Dermis blood vessel endothelial cell (primary cell): ENCODE data around the gene AFG3L2. TPM values are rescaled to one million over a fixed set of nuclear protein-coding genes. Genes with fewer than 3 reads are reported as not detected.
"Not testable (repeated sequence)": the region's sequence is repeated elsewhere in the genome, so short reads cannot be mapped to it uniquely, and the experiment has no call there.

ENCODE experiments used
- DNase-seq: peaks from one replicate; pipeline ENCODE4 v3.0.0; 2010
- total RNA-seq: library from RNA; depleted of rRNA; stranded (reverse); fragments of >200 nt; gene quantifications from 2 replicates; pipeline ENCODE4 v1.2.3, GENCODE V29; 2014

The AFG3L2 gene
- 49.4 and 54.7 TPM in 2 replicates for total RNA-seq

DNA sequence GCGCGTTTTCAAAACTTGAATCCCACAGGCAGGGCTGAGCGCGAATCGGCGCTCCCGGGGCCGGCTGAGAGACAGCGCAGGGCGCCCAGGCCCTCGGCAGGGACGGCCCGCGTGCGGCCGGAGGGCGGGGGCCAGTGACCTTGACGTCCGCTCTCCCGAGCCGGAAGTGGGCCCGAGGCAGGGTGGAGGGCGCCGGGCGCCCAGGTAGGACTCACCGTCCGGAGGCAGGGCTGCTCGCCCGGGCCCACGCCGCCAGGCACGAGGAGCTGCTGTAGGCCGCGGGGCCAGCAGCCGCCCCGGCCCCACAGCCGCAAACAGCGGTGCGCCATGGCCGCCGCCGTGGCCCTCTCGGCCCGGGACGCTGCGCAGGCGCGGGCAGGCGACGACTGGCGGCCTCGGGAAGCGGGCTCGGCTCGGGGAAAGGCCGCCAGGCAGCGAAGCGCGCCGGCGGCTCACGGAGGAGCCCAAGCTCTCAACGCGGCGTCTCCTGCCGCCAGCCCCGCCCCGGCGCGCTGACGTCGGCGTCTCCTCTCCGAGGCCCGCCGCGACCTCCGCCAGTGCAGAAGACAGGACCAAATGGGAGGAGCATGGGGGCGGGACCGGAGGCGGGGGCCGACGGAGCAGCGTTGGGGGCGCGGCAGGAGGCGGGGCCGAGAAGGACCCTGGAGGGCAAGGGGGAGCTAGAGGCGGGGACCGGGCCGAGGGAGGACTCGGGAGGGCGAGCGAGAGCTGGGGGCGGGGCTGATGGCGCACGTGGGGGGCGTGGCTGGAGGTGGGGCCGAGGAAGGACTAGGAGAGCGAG lies at the start of gene AFG3L2:
Gene AFG3L2, minus strand, starts transcription at position 474 of the 802 bp plus-strand sequence. Its CDS starts 145 bp downstream, at position 329.
- DNase-seq: peak; percentile 99

DNA sequence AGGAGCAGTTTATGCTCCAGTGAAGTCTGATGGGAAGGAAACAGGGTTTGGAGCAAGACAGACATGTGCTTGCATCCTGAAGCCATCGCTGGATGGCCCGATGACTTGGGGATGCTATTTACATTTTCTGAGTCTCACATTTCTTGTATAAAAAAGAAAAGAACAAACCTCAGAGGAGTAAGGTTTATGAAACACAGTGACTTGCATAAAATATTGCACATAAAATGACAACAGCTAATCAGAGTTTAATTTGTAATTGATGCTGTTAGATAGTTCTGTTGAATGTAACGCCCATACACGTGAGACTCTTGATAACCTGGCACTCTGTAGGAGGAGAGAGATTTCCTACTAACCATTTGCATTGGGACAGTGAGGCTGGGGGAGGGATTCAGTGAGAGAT lies 47.2 kb upstream of the AFG3L2 start:
- DNase-seq: no peak

DNA sequence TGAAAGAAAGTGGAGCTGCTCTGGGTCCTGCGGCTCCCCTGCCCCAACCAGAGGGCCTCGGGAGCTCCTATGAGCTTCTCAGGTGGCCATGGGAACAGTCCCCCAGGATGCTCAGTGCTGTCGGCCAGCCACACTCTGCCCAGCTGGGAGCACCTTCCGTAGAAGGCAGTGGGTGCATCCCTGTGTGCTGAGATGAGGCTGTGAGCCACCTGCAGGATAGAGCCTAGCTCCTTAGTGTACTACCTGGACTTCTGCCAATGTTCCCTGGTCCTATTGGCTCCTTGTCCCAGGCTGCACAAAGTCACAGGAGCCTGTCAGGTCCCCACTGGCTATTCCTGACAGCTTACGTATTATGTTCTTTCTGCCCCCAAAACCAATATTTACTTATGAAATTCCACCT lies 46.8 kb upstream of the AFG3L2 start:
- no peak for DNase-seq

- no peak for DNase-seq
Measured at GRCh38 chr18:12423393-12423792, 46.4 kb upstream of the AFG3L2 start.

DNA sequence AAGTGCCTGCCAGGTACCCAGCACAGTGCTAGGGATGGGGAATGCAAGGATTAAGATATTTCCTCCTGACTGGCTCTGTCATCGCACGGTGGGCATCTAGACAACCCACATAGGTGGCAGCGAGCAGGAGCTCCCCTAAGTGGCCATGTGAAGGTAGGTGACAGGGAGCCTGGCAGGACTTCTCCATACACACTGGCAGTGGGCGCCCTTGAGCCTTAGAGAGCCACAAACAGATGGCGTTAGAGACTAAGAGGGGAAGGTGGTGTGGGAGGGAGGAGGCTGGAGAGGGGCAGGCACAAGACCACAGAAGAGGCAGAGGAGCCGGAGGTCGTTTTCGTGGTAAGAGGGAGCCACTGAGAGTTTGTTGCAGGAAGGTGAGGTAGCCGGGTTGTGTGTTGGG lies 45.9 kb upstream of the AFG3L2 start:
- peak; percentile 31 for DNase-seq

- DNase-seq: no peak
Measured at GRCh38 chr18:12421732-12422131, 44.7 kb upstream of the AFG3L2 start.

DNA sequence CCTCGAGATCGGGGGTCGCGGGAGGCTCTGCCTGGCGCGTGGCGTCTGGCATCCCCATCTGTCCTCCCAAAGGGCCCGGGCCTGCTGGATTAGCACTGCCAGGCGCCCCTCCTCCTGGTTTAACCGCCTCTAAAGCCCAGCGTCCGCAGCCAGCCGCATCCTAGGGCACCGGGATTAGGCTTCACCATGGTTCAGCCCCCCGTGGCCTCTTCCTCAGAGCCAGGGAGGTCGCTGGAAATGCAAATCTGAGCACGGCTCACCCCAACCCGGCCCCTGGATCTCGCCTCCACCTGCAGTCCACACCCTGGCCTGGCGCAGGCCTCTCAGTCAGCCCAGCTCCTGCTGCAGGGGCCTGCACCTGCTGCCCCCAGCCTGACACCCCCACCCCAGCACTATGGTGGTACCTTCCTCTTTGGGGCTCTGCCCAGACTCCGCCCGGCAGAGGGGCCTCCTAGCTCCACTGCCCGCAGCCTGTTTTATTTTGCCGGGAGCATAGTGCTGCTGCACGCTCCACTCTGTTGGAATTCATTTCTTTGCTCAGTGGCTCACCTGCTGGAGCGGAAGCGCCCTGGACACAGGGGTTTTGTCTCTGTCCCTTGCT lies 43.9 kb upstream of the AFG3L2 start:
- DNase-seq: no peak

DNA sequence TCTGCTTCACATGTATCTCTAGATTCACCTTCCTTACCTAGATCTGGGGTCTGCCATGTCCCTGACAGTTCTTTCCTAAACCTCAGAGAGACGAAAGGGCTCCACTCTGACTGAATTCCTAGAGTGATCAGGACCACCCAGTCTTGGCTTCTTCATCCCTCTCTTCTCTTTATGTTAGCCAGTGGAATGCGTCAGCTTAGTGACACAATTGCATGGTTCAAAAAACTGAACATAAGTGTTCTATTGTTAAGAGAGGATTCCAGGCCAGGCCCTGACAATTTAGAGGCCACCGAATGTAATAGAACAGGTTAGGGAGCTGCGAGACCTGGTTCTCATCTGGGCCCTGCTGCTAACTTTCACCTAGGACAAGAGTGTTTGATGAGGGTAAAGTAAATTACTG lies 40.7 kb upstream of the AFG3L2 start:
- no peak for DNase-seq

GRCh38 chr18:12416098-12416729 lies 39.2 kb upstream of the AFG3L2 start:
- DNase-seq: no peak

DNA sequence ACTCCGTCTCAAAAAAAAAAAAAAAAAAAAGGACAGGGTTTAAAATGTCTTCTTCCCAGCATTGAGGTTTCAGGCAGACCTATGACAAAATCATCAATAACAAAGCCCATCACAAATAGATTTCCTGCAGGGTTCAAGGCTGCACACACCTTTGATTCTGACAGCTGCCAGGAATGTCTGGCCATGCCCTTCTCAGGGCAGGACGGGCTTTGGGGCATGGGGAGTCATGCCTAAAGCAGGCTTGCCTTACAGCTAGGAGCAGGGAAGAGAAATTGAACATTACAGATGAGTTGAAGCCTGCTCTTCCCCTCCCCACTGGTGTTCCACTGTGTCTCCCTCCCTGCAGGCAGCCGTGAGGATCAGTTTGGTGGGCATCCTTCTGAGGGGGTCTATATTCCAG lies 34.4 kb upstream of the AFG3L2 start:
- DNase-seq: no peak

DNA sequence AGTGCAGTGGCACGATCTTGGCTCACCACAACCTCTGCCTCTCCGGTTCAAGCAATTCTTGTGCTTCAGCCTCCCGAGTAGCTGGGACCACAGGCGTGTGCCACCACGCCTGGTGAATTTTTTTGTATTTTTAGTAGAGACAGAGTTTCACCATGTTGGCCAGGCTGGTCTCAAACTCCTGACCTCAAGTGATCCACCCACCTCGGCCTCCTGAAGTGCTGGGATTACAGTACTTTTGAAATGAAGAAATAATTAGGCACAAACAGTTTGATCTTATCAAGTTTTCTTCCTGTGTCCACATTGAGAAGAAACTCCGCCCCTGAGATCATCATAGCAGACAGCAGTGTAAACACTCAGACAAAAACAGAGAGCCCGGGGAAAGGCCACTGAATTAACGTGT lies 33.7 kb upstream of the AFG3L2 start:
- DNase-seq: not testable (repeated sequence)

DNA sequence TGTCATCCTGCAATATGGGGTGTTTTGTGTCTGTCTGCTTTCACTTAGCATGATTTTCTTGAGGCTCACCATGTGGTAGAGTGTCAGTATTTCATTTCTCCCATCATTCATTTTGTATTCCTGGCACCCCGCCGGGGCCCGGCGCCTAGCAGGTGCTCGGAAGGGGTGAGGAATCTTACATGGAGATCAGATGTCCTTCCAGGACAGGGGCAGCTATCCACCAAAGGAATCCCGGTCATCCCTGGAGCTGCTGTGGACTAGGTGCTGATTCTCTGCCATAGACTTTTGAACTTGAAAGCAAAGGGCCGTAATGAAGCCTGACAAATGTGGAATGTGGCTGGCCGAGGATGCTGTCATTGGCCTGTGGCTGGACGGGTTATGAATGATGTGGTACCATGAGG lies 33.1 kb upstream of the AFG3L2 start:
- DNase-seq: no peak

GRCh38 chr18:12409469-12409868 lies 32.4 kb upstream of the AFG3L2 start:
- no peak for DNase-seq

- peak; percentile 25 for DNase-seq
Measured at GRCh38 chr18:12408247-12408869, 31.3 kb upstream of the AFG3L2 start.

- DNase-seq: no peak
Measured at GRCh38 chr18:12406371-12407111, 29.5 kb upstream of the AFG3L2 start.

DNA sequence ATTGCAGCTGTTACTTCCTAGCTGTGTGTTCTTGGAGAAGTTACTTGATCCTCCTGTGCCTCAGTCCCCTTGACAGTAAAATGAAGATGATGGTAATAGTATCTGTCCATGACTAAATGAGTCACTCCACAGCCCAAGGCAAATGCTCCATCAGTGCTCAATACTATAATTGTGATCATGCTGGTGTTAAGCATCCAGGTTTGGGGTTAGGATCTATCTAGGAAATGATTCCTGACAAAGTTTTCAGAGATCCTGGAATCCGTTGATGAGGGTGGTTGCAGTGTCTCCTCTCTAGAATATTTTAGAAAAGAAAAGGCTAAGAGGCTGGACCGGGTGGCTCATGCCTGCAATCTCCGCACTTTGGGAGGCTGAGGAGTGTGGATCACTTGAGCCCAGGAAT lies 28.0 kb upstream of the AFG3L2 start:
- DNase-seq: no peak

DNA sequence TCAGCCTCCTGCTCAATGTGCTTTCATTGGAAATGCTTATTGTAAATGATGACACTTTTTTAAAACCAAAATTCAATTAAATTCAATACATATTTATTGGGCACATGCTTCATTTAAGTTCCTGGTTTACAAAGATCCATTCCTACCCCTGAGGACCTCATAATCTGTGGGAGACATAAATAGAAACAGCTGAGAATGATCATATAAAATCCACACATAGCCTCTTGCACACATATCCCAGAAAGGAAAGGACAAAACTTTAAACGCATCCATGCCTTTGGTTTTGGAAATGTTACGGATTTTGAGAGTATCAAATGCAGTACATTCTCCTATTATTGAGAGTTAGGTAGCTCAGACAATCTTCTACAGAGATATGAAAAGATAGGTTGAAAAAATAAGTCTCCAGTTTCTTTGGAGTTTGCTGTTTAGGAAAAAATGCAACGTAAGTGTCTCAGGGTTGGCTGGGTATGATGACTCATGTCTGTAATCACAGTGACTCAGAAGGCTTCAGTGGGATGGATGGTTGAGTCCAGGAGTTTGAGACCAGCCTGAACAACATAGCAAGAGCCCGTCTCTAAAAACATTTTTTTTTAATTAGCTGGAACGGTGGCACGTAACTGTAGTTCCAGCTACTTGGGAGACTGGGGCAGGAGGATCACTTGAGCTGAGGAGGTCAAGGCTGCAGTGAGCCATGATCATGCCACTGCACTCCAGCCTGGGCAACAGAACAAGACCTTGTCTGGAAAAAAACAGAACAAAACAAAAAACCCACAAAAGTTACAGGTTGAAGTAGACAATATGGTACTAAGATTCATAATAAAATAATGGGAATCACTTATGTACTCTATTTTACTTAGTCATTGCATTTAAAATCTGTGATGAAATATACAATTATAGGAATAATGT lies 26.8 kb upstream of the AFG3L2 start:
- peak; percentile 70 for DNase-seq

DNA sequence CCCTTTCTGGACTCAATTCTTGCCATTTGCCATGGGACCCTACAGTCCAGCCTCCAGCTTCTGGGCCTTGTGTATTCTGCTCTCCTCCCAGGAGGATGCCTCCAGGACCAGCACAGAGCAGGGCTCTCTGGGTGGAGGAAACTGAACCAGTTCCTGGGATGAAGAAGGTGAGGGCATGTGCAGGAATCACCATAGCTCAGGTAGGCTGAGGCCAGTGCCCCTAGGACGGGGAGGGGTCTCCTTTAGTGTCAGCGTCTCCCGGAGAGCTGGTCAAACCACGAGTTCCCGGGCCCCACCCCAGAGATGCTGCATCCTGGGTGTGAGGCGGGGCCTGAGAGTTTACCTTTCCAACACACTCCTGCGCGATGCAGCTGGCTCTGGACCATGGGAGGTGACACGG lies 24.9 kb upstream of the AFG3L2 start:
- no peak for DNase-seq

- DNase-seq: no peak
Measured at GRCh38 chr18:12399231-12399630, 22.2 kb upstream of the AFG3L2 start.

DNA sequence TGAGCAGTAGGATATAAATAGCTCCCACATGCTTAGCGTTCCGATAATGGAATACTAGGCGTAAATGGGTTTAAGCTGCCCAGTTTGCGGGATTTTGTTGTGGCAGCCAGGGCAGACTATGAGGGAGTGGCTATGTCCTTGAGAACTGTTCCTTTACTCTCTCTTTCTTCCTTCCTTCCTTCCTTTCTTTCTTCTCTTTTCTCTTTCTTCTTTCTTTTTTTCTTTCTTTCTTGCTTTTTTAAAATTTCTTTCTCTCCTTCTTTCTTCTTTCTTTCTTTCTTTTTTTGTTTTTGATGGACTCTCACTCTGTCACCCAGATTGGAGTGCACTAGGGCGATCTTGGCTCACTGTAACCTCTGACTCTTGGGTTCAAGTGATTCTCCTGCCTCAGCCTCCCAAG lies 21.6 kb upstream of the AFG3L2 start:
- no peak for DNase-seq

DNA sequence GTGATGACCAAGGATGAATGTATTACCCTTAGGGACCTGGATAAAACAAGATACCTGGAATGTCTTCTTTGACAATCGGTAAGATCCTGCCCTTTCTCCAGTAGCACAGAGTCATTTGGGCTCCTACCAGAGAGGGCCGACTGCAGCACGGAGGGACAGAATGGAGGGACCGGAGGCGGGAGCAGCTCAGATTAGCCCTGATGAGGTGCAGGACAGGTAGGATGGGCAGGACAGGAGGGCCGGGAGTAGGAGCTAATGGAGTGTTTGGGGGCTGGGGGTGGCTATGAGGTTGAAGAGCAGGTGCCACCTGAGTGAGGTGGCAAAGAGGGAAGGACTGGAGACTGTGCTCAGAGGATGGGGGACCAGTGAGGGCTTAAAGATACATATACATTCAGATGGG lies 20.8 kb upstream of the AFG3L2 start:
- no peak for DNase-seq

DNA sequence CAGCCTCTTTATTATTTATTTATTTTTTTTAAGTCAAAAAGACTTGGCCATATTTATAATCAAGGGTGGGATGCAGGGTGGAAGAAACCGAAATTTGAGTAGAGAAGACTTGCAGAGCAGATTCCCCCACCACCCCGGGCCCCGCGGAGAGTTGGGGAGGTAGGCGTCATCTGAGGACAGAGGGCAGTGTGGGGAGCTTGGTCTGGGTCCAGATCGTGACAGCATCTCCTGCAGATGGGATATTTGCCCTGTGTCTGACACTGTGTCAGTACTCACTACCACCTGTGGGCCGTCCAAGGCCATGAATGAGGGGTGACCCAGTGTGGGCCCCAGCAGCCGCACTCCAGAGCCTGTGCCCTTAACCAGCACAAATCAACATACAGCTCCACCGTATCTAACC lies 20.2 kb upstream of the AFG3L2 start:
- no peak for DNase-seq
